GM12878 (cell line): Measurements from ENCODE around the gene IRF1. TPM values are rescaled to one million over a fixed set of nuclear protein-coding genes. Genes with fewer than 3 reads are reported as not detected.

ENCODE experiments used
- ATAC-seq: fragments of 200-7000 bp; cut with Tn5 transposase; 3 replicates; pipeline ENCODE4 v1.9.1; 2020; ENCODE audit warnings: mild to moderate bottlenecking, moderate library complexity
- BruUV-seq: library from RNA; stranded (reverse); fragments of 400-500 nt; replicated peaks from 2 replicates; lab custom pipeline; 2021; lab: Mats Ljungman, UMichigan
- CTCF ChIA-PET: fragments of 300-600 bp; sonication (Branson Sonifier 250); formaldehyde crosslinking; extraction: SDS; loops from one replicate; lab custom pipeline; 2021; ENCODE audit warnings: inconsistent platforms; lab: Yijun Ruan, JAX
- POLR2A ChIA-PET: fragments of 350-600 bp; formaldehyde crosslinking; extraction: SDS; loops from one replicate; lab custom pipeline; 2021; ENCODE audit warnings: inconsistent platforms; lab: Charles Lee
- RAD21 ChIA-PET: fragments of 300-600 bp; sonication (Branson Sonifier 250); formaldehyde crosslinking; loops from one replicate; lab custom pipeline; 2023; ENCODE audit warnings: antibody characterized with exemption; ENCODE audit not compliant: unreplicated experiment; lab: Charles Lee
- SMC1A ChIA-PET: fragments of 300-600 bp; sonication (Branson Sonifier 250); formaldehyde crosslinking; loops from one replicate; lab custom pipeline; 2023; ENCODE audit not compliant: unreplicated experiment, uncharacterized antibody; lab: Charles Lee
- DNase-seq: peaks from one replicate; pipeline ENCODE4 v3.0.0-alpha.2; 2011; ENCODE audit warnings: low read depth, low spot score
- FAIRE-seq: peaks from 3 replicates; lab custom pipeline; 2011; peaks lifted over from hg19 to GRCh38; lab: Jason Lieb, UNC
- H2AFZ ChIP-seq: 2 replicates; pipeline ENCODE4 v1.6.0; 2011; ENCODE audit warnings: low read depth, low read length, control low read depth; ENCODE audit not compliant: control insufficient read depth
- H3K27ac ChIP-seq: 2 replicates; pipeline ENCODE4 v1.5.1; 2011; ENCODE audit warnings: control low read depth; ENCODE audit not compliant: control insufficient read depth, insufficient read depth
- H3K27me3 ChIP-seq, 2 experiments: replicated peaks in 1 of 2; 2 replicates each; pipeline versions ENCODE4 v1.6.0 to v1.6.1; 2011; ENCODE audit warnings: low read length in 1 of 2; ENCODE audit not compliant: control insufficient read depth in 2 of 2, insufficient read depth in 2 of 2
- H3K36me3 ChIP-seq, 2 experiments: 2 replicates each; pipeline ENCODE4 v1.5.1; 2011; ENCODE audit warnings: low read length in 1 of 2; ENCODE audit not compliant: control insufficient read depth in 2 of 2, insufficient read depth in 2 of 2
- H3K4me1 ChIP-seq: 2 replicates; pipeline ENCODE4 v1.6.1; 2011; ENCODE audit warnings: mild to moderate bottlenecking, low read length, moderate library complexity, mixed read lengths; ENCODE audit not compliant: control insufficient read depth, insufficient read depth
- H3K4me2 ChIP-seq: 2 replicates; pipeline ENCODE4 v1.6.0; 2011; ENCODE audit warnings: control low read depth; ENCODE audit not compliant: control insufficient read depth, insufficient read depth
- H3K4me3 ChIP-seq: fragments of 200-600 bp; sonication (generic); 2 replicates; pipeline ENCODE4 v1.5.1; 2016
- H3K79me2 ChIP-seq: 2 replicates; pipeline ENCODE4 v1.6.0; 2011; ENCODE audit warnings: low read length; ENCODE audit not compliant: control insufficient read depth, insufficient read depth
- H3K9ac ChIP-seq: 2 replicates; pipeline ENCODE4 v1.8.0; 2011; ENCODE audit warnings: low read length, control low read depth, mixed read lengths; ENCODE audit not compliant: control insufficient read depth, insufficient read depth
- H3K9me3 ChIP-seq: replicated peaks from 3 replicates; pipeline ENCODE4 v1.5.1; 2011; ENCODE audit warnings: mild to moderate bottlenecking, low read length; ENCODE audit not compliant: control insufficient read depth, insufficient read depth
- H4K20me1 ChIP-seq: 2 replicates; pipeline ENCODE4 v1.6.0; 2011; ENCODE audit not compliant: control insufficient read depth, insufficient read depth
- BHLHE40 ChIP-seq, 2 experiments: fragments of 450-650 bp in 1 of 2; IDR thresholded peaks; 2 replicates each; pipeline ENCODE4 v1.6.1; 2011 to 2017; ENCODE audit warnings: low read depth in 2 of 2, borderline replicate concordance in 1 of 2, improper control_type of control experiment in 1 of 2, low read length in 1 of 2, mild to moderate bottlenecking in 1 of 2
- CREB1 ChIP-seq: IDR thresholded peaks from 2 replicates; pipeline ENCODE4 v1.6.1; 2012; ENCODE audit warnings: low read depth, mild to moderate bottlenecking, inconsistent platforms
- FOXK2 ChIP-seq: fragments of 450-650 bp; IDR thresholded peaks from 2 replicates; pipeline ENCODE4 v1.6.1; 2017; ENCODE audit warnings: mild to moderate bottlenecking, moderate library complexity
- JUND ChIP-seq: IDR thresholded peaks from 2 replicates; pipeline ENCODE4 v1.6.1; 2012; ENCODE audit warnings: low read depth, mild to moderate bottlenecking, low read length, improper control_type of control experiment, moderate library complexity
- MTA2 ChIP-seq: fragments of 450-650 bp; IDR thresholded peaks from 2 replicates; pipeline ENCODE4 v1.6.1; 2016; ENCODE audit warnings: low read depth, mild to moderate bottlenecking, moderate library complexity
- POLR2AphosphoS5 ChIP-seq: IDR thresholded peaks from 2 replicates; pipeline ENCODE4 v1.6.1; 2011; ENCODE audit warnings: mild to moderate bottlenecking, low read length, inconsistent platforms
- SIX5 ChIP-seq: IDR thresholded peaks from 2 replicates; pipeline ENCODE4 v1.6.1; 2011; ENCODE audit warnings: mild to moderate bottlenecking, low read depth, low read length, moderate library complexity; ENCODE audit not compliant: severe bottlenecking
- TAF1 ChIP-seq: IDR thresholded peaks from 2 replicates; pipeline ENCODE4 v1.6.1; 2011; ENCODE audit warnings: mild to moderate bottlenecking, low read depth, low read length, borderline replicate concordance
- TCF3 ChIP-seq: IDR thresholded peaks from 2 replicates; pipeline ENCODE4 v1.6.1; 2012; ENCODE audit warnings: low read depth, mild to moderate bottlenecking, low read length, borderline replicate concordance; ENCODE audit not compliant: insufficient read depth
- WGBS: methylation state at CpG from one replicate; pipeline ENCODE4 v1.1.6; 2016; ENCODE audit warnings: low lambda C conversion rate; ENCODE audit not compliant: insufficient replicate concordance, insufficient coverage; ENCODE audit errors: missing lambda C conversion rate; 5-methylcytosine and 5-hydroxymethylcytosine counted together
- in situ Hi-C: fragments of 300-500 bp; cut with MboI; formaldehyde crosslinking; loops from 9 replicates; pipeline ENCODE4 v1.14.3; 2018; ENCODE audit warnings: mixed read lengths
- intact Hi-C: fragments of 100-400 bp; cut with micrococcal nuclease; formaldehyde crosslinking; loops from one replicate; pipeline ENCODE4 v1.14.2; 2022; ENCODE audit not compliant: unreplicated experiment
- polyA plus RNA-seq, 11 experiments: library from polyadenylated mRNA; depleted of rRNA in 4 of 11; unstranded in 6 of 11; stranded (reverse) in 5 of 11; fragments of >200 nt; fragmentation: Nextera tagmentation in 4 of 11; fragmentation: Illumina TruSeq in 1 of 11; extraction: Ambion mirVana in 4 of 11; extraction: Trizol in 1 of 11; gene quantifications; 1 replicate in 1 of 11; 2 replicates in 10 of 11; pipeline versions ENCODE4 v1.2.1 to v1.2.3, GENCODE V29; 2011 to 2016; ENCODE audit warnings: inconsistent platforms in 2 of 11, missing spikeins in 2 of 11, low read depth in 1 of 11
- total RNA-seq, 4 experiments: library from RNA; depleted of rRNA in 3 of 4; stranded (reverse); fragments of >200 nt in 3 of 4; fragmentation: Illumina TruSeq in 1 of 4; extraction: Trizol in 1 of 4; gene quantifications; 2 replicates each; pipeline versions ENCODE4 v1.2.1 to v1.2.3, GENCODE V29; 2013 to 2021

Gene IRF1
- total and polyA plus RNA-seq, 10 of the 15 experiments (the other 5 are each of a cell fraction or from before 2014, with no cell fraction given): 6.9 to 68.0 (median 49.6) TPM

DNA sequence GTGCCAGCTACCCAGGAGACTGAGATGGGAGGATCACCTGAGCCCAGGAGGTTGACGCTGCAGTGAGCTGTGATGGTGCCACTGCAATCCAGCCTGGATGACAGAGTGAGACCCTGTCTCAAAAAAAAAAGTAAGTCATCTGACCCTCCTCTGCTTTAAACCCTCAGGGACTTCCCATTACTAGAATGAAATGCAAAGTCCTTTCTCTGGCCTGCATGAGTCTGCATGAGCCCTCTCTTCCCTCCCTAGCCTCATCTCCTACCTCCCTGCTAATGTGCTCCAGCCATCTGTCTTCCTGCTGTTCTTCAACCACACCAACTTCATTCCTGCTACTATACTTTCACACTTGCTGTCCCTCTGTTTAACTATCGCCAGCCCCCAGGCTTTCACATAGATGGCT is 37.4 kb upstream of the IRF1 start (continued):
- TF ChIP-seq TCF3: no peak

- intact Hi-C loops (loop anchor here (1.0 to 5.0 kb wide), 7 partner anchors 21 to 293 kb away; partner anchors contain the start of gene KIF3A), in situ Hi-C loops (loop anchor here (10.0 kb wide), 1 partner anchor 298 kb away; no protein-coding TSS in a partner anchor)
- BruUV-seq: no TSS peak
- no peak for DNase-seq
- H2AFZ ChIP-seq: peak overlapping the region; percentile 72
- TF ChIP-seq TAF1: no peak
- no peak for TF ChIP-seq JUND
- TF ChIP-seq BHLHE40 (IDR thresholded peaks at IDR 0.05; ENCODE audit: borderline replicate concordance in 1 of 2, low read depth in 2 of 2, low read length in 1 of 2): peak in 1 of 2 experiments; percentile 38; a peak in 1 of 4 replicates
- no peak for TF ChIP-seq FOXK2
- no peak for TF ChIP-seq POLR2AphosphoS5
- no peak for TF ChIP-seq CREB1
- no peak for TF ChIP-seq SIX5
- no peak for TF ChIP-seq MTA2
- ChIA-PET POLR2A (interaction anchor here (0.6 to 2.7 kb wide), 4 partner anchors 21 to 224 kb away, joined by 3 to 11 read pairs (median 6); partner anchors contain the start of gene CCNI2), SMC1A (interaction anchor here (0.6 to 4.8 kb wide), 36 partner anchors 9 to 498 kb away, joined by 3 to 75 read pairs (median 4); partner anchors contain the start of genes GDF9, IL4, RAD50 and SLC22A5), RAD21 (interaction anchor here (0.6 to 4.8 kb wide), 33 partner anchors 18 to 436 kb away, joined by 3 to 88 read pairs (median 4); partner anchors contain the start of genes AFF4, CCNI2, IL13 and KIF3A), CTCF (interaction anchor here (0.6 to 4.8 kb wide), 62 partner anchors 12 to 358 kb away, joined by 3 to 101 read pairs (median 6); partner anchors contain the start of genes CCNI2, IL4, KIF3A and RAD50)
- no peaks in the 10 kb centered on the region for H3K27me3 ChIP-seq
- H4K20me1 ChIP-seq: no peaks in the 10 kb centered on the region
- no peak overlapping the region; the same call in 1 of the 2 replicates for H3K4me2 ChIP-seq
- no peak overlapping the region for H3K4me3 ChIP-seq
- no peaks in the 10 kb centered on the region for H3K79me2 ChIP-seq
- H3K27ac ChIP-seq: no peak overlapping the region
- peaks cover 32% of the 10 kb centered on the region for H3K4me1 ChIP-seq
- no peak; the same call in 2 of the 3 replicates for ATAC-seq
- 49% methylated on average over 8 of the region's 8 CpGs for WGBS
- H3K9me3 ChIP-seq: peaks cover 22% of the 10 kb centered on the region
- no peak for FAIRE-seq
- no peak overlapping the region for H3K9ac ChIP-seq
- no peaks in the 10 kb centered on the region for H3K36me3 ChIP-seq
Measured at GRCh38 chr5:132526974-132527564, 36.5 kb upstream of the IRF1 start.
